ENCODE data around the gene MEAK7. TPM values are rescaled to one million over a fixed set of nuclear protein-coding genes. Genes with fewer than 3 reads are reported as not detected.

The MEAK7 gene
- total and polyA plus RNA-seq, 12 donors: 3.6 to 14.1 (median 6.8) TPM

DNA sequence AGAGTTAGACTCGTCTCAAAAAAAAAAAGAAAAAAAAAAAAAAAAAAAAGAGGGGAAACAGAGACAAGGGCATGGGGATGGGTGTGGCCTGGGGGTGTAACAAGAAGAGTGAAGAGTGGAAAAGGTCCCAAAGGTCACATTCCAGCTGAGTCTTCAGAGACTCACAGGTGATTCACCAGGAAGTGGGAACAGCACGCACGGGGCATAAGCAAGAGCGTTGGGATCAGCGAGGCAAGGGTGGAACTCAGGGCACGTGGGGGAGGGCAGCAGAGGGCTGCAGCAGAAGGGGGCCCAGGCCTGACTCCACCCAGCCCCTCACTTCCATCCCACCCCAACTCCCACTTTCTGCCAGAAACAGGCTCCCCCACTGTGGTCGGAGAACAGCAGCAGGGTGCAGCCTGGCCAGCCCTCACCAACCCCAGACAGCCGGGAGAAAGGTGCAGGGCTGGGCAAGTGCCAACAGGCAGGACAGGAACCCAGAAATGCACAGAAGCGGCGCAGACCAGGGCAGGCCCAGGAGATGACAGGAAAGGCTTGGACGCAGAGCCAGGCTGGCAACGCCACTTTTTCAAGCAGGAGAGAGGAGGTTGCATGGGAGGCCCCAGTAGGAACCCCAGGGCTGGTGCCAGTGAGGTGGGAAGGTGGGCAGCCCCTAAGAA lies 3.3 kb downstream of the MEAK7 start:
- Histone ChIP-seq H3K4me3 (no peak overlapping the region), H3K36me3 (replicated peaks in 1 of 2) (peaks cover 0 to 15% of the 10 kb centered on the region in 2 donors), H3K27ac (no peak overlapping the region), H3K9me3 (replicated peaks in 1 of 3) (no peaks in the 10 kb centered on the region), H3K4me1 (replicated peaks in 1 of 2) (peaks cover 7 to 16% of the 10 kb centered on the region in 2 donors), H3K27me3 (no peaks in the 10 kb centered on the region)
- 90 to 94% (median 92%) methylated on average over 12 of the region's 12 CpGs for WGBS, 4 donors
- no peak for DNase-seq
- TF ChIP-seq, protein P1, sequence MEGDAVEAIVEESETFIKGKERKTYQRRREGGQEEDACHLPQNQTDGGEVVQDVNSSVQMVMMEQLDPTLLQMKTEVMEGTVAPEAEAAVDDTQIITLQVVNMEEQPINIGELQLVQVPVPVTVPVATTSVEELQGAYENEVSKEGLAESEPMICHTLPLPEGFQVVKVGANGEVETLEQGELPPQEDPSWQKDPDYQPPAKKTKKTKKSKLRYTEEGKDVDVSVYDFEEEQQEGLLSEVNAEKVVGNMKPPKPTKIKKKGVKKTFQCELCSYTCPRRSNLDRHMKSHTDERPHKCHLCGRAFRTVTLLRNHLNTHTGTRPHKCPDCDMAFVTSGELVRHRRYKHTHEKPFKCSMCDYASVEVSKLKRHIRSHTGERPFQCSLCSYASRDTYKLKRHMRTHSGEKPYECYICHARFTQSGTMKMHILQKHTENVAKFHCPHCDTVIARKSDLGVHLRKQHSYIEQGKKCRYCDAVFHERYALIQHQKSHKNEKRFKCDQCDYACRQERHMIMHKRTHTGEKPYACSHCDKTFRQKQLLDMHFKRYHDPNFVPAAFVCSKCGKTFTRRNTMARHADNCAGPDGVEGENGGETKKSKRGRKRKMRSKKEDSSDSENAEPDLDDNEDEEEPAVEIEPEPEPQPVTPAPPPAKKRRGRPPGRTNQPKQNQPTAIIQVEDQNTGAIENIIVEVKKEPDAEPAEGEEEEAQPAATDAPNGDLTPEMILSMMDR (IDR thresholded peaks at IDR 0.05): no peak
- no peak for TF ChIP-seq POLR2A (IDR thresholded peaks at IDR 0.05)
- intact Hi-C loops (cut with DNase I): no loop called here

DNA sequence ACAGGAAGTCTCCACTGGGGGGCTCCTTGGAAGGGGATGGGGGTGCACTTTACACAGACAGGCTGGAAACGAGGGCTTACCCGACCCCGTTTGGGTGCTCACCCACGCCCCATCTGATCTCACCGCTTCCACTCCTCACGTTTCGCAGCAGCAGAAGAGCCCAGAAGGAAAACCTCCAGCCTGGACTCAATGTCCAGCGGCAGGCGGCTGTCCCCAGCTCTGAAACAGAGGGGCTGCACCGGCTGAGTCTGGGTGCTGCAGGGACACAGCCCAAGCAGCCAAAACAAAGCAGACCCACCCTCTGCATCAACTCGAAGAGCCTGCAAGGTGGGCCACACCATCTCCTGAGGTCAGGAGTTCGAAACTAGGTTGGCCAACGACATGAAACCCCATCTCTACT lies 3.9 kb downstream of the MEAK7 start:
- Histone ChIP-seq H3K4me3 (no peak overlapping the region), H3K27ac (no peak overlapping the region), H3K4me1 (replicated peaks in 1 of 2) (peaks cover 7 to 16% of the 10 kb centered on the region in 2 donors), H3K9me3 (replicated peaks in 1 of 3) (no peaks in the 10 kb centered on the region), H3K36me3 (replicated peaks in 1 of 2) (peaks cover 0 to 16% of the 10 kb centered on the region in 2 donors), H3K27me3 (no peaks in the 10 kb centered on the region)
- intact Hi-C loops (cut with DNase I): no loop called here
- no peak for TF ChIP-seq POLR2A (IDR thresholded peaks at IDR 0.05)
- TF ChIP-seq, protein P1 (IDR thresholded peaks at IDR 0.05): no peak
- DNase-seq: no peak
- 92 to 97% (median 95%) methylated on average over 13 of the region's 13 CpGs for WGBS, 4 donors

DNA sequence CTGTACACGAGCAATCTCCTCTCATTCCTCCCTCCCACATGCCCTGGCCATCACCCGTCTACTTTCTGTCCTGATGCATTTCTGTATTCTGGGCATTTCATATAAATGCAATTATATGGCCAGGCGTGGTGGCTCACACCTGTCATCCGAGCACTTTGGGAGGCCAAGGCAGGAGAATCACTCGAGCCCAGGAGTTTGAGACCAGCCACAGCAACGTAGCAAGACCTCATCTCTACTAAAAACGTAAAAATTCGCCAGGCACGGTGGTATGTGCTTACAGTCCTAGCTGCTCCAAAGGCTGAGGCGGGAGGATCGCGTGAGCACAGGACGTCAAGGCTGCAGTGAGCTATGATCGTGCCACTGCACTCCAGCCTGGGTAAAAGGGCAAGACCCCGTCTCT lies 4.8 kb downstream of the MEAK7 start:
- intact Hi-C loops (cut with DNase I): no loop called here
- Histone ChIP-seq H3K4me3 (no peak overlapping the region), H3K9me3 (replicated peaks in 1 of 3) (no peaks in the 10 kb centered on the region), H3K4me1 (replicated peaks in 1 of 2) (peaks cover 0 to 8% of the 10 kb centered on the region in 2 donors), H3K27ac (no peak overlapping the region), H3K36me3 (replicated peaks in 1 of 2) (peaks cover 0 to 25% of the 10 kb centered on the region in 2 donors), H3K27me3 (no peaks in the 10 kb centered on the region)
- TF ChIP-seq, protein P1 (IDR thresholded peaks at IDR 0.05): no peak
- no peak for TF ChIP-seq POLR2A (IDR thresholded peaks at IDR 0.05)
- 89 to 92% (median 91%) methylated on average over 15 of the region's 15 CpGs for WGBS, 4 donors
- peak in 1 of 7 donors; percentile 1 for DNase-seq

DNA sequence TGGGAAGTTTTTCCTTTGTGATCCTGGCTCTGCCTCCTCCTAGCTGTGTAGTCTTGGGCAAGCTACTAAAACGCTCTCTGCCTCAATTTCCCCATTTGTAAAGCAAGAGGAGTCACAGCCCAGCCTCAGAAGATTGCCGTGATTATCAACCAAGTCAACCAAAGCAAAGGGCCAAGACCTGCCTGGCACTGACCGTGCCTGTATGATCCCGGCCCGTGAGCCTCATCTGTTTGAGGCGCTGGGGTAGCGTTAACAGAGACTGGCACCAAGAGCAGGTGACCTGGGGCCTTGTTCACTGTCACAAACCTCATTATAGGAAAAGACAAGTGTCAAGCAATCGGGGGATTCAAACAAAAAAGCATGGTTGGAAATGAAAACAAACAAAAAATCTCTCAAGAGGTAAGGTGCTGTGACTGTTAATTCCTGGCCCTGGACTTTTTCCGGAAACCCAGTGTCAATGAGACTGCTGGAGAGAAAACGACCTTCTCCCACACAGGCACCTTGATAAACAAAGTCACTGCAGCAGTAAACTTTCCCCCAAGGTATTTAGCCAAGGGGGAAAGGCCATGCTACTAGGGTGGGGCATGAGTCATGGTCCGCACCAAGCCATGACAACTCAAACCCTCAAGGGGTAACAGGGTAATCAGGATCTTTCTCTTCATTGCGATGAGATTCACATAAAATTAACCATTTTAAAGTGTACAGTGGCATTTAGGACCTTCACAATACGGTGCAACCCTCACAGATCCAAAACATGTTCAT lies 5.4 kb downstream of the MEAK7 start:
- H3K4me3 ChIP-seq: no peak overlapping the region
- H3K36me3 ChIP-seq (replicated peaks in 1 of 2): peaks cover 0 to 25% of the 10 kb centered on the region in 2 donors
- no peak overlapping the region for H3K27ac ChIP-seq
- intact Hi-C loops (cut with DNase I): no loop called here
- WGBS, 4 donors: 89 to 95% (median 93%) methylated on average over 13 of the region's 13 CpGs
- no peaks in the 10 kb centered on the region for H3K27me3 ChIP-seq
- no peaks in the 10 kb centered on the region for H3K9me3 ChIP-seq (replicated peaks in 1 of 3)
- peaks cover 0 to 7% of the 10 kb centered on the region in 2 donors for H3K4me1 ChIP-seq (replicated peaks in 1 of 2)
- TF ChIP-seq POLR2A (IDR thresholded peaks at IDR 0.05): no peak
- TF ChIP-seq, protein P1 (IDR thresholded peaks at IDR 0.05): no peak
- DNase-seq: no peak

All from adrenal gland (tissue), 12 donors.